ENCODE data around the gene C4orf33.
"Not testable (repeated sequence)": the region's sequence is repeated elsewhere in the genome, so short reads cannot be mapped to it uniquely, and the experiment has no call there.

C4orf33 gene, protein sequence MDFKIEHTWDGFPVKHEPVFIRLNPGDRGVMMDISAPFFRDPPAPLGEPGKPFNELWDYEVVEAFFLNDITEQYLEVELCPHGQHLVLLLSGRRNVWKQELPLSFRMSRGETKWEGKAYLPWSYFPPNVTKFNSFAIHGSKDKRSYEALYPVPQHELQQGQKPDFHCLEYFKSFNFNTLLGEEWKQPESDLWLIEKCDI

GRCh38 chr4:129095811-129096454 is at the start of gene C4orf33:
Gene C4orf33, plus strand, starts transcription at chr4:129096152. Its CDS starts 6,459 bp downstream, at chr4:129102611.
- peak; percentile 65 for DNase-seq (ENCODE audit: low read depth)

- no peak for DNase-seq (ENCODE audit: low read depth)
Measured at GRCh38 chr4:129059028-129059427, 36.9 kb upstream of the C4orf33 start.

GRCh38 chr4:129062580-129062979 is 33.4 kb upstream of the C4orf33 start:
- DNase-seq (ENCODE audit: low read depth) = no peak

GRCh38 chr4:129063640-129064039 is 32.3 kb upstream of the C4orf33 start:
- no peak for DNase-seq (ENCODE audit: low read depth)

- no peak for DNase-seq (ENCODE audit: low read depth)
Measured at GRCh38 chr4:129064717-129065116, 31.2 kb upstream of the C4orf33 start.

GRCh38 chr4:129069537-129069936 is 26.4 kb upstream of the C4orf33 start:
- not testable (repeated sequence) for DNase-seq (ENCODE audit: low read depth)

DNA sequence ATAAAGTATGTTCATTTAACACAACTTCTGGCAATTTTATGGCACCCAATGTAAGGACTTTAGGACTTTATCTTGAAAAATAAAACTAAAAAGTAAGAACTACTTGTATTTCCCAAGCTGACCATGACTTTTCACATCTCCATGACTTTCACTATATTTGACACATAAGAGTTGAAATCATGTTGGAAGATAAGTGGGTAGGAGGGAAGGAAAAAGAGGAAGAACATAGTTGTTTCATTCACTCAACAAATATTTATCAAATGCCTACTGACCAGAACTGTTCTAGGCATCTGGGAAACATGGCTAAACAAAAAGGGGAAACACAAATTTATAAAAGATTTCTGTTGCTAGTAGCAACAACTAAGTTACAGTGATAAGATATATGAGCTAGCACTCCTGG is 18.6 kb upstream of the C4orf33 start:
- no peak for DNase-seq (ENCODE audit: low read depth)

- DNase-seq (ENCODE audit: low read depth) = no peak
Measured at GRCh38 chr4:129080129-129080528, 15.8 kb upstream of the C4orf33 start.

DNA sequence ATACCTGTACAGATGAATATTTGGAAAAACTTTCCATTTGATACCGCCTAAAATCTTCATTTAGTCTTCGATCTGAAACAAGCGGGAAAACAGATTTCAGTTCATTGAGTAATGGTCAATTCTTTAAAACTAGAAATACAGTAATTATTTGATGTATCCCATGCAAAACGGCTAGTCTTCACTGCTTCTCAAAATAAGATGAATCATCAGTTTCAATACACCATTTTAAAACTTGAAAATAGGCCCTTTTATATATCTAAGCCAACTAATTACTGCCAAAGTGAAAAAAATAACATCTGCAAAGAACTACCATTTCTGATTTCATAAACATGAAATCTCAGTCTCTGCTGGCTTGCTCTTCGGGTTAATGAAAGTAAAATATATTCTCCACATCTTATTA is 13.7 kb upstream of the C4orf33 start:
- DNase-seq (ENCODE audit: low read depth) = no peak

DNA sequence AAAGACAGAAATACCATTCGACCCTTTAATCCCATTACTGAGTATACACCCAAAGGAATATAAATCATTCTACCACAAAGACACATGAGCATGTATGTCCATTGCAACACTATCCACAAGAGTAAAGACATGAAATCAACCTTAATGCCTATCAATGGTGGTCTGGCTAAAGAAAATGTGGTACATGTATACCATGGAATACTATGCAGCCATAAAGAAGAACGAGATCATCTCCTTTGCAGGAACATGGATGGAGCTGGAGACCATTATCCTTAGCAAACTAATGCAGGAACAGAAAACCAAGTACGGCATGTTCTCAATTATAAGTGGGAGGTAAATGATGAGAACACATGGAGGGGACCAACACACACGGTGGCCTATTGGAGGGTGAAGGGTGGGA is 10.5 kb upstream of the C4orf33 start:
- no peak for DNase-seq (ENCODE audit: low read depth)

DNA sequence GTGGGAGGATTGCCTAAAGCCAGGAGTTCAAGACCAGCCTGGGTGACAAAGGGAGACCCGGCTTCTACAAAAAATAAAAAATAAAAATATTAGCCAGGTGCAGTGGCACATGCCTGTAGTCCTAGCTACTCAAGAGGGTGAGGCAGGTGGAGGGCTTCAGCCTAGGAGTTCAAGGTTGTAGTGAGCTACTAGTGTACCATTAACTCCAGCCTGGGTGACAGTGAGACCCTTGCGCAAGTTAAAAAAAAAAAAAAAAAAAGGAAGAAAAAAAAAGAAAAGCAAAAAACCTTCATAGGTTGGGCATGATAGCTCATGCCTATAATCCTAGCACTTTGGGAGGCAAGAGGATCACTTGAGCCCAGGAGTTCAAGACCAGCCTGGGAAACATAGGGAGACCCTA is 8.4 kb upstream of the C4orf33 start:
- no peak for DNase-seq (ENCODE audit: low read depth)

DNA sequence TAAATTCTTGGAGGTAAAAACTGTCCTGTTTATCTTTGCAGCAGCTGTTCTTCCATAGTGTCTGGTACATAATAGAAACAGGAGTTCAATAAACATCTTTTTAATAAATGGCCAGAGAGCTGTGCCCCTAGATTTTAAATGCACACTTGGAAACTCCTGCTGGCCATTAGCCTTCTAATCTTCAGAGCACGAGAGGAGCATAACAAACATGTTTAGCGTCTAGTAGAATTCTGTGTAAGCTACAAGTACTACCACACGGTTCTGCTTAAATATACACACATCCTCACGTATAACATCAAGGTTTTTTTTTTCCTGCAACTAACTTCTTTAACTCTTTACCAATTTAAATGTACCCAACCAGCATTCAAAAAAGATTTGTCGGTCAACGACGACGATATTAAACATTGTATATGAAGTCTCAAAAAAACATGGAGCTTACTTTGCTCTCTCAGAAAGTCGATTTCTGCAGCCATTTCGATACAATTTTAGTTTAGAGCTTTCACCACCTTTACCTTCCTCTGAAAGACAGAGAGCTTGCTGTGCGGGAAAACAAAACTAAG is 3.2 kb upstream of the C4orf33 start:
- DNase-seq (ENCODE audit: low read depth) = no peak

DNA sequence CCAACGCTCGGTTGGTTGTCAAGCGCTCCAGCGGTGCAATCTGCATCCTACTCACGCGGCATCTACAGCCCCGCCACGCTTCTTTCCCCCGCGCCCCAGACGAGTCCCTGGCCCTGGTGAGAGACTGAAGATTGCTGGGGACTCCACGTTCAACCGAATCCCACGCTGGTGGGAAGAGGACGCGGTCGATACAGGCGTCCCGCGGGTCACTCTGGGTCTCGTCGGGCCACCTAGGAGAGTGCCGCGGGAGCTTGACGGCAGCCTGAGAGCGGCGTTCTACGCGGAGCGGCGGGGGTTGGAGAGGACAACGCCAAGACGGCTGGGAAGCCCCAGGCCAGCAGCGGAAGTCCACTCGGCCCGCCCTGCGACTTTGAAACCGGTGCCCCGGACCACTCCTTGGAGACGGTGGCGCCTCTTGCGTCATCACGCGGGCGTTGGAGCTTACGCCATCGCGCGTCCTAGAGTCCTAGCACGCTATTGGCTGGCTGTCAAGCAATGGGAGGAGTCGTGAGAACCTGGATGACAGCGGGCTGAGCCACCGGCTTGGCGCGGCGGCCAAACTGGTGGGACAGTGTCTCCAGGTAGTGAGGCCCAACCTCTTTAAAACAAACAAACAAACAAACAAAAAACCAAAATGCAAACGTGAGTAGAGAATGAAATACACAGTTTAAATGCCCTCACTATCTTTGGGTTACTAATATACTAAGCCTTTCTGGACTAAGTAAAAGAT is 2.6 kb upstream of the C4orf33 start, which contains the start of gene SCLT1:
TSS of gene SCLT1 (minus strand) at position 349 of the 730 bp plus-strand sequence. CDS start 436 bp downstream, outside the sequence.
- DNase-seq (ENCODE audit: low read depth) = peak; percentile 95

DNA sequence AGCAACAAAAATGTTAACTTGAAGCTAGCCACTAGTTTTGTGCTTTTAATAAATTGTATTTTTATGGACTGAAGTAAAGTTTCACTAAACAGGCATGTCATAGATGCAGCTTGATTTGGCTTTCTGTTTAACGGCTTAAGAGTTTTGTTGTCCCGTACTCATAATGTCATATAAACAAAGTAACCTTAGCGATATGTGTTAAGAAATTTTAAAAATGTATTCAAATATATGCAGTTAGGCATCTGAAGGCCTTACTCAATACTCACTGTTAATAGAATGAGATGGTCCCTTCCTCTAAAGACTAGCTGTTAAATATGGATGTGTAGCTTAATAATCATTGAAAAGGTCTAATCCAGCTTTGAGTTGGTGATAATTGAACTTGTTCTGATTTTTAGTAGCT is 1.6 kb upstream of the C4orf33 start:
- DNase-seq (ENCODE audit: low read depth) = no peak

DNA sequence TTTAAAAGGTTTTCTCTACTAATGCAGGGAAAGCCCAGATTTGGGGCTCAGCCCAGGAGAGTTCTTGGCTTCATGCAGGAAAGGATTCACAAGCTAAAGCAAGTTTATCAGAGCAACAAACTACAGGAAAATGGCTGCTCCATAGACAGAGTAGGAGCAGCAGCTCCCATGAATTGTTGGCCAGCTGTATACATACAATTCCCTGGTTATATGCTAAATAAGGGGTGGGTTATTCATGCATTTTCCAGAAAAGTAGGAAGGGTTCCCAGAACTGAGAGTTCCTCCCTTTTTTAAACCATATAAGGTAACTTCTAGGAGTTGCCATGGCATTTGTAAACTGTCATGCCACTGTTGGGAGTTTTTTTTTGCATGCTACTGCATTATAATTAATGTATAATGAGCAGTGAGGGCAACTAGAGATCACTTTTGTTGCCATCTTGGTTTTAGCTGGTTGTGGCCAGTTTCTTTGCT is 2.6 kb downstream of the C4orf33 start:
- no peak for DNase-seq (ENCODE audit: low read depth)

GRCh38 chr4:129109965-129110824 is 14.2 kb downstream of the C4orf33 start:
- DNase-seq (ENCODE audit: low read depth) = no peak

DNA sequence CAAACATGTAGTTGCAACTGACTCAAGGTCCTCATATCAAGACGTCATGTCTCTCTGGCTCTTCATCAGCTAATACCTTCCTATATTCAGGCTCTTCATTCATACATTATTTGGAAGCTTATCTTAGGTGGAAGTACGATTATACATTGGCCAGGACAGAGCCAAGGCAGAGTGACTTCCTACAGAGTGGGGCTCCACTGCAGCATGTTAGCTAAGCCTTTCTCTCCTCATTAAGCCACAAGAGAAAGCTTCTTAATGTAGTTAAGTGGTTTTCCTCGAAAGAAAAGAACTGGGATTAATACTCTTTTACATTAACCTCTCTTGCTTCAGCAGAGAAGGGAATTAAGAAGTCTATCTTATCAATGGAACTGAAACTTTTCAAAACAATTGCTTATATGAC is 15.0 kb downstream of the C4orf33 start:
- no peak for DNase-seq (ENCODE audit: low read depth)

GRCh38 chr4:129111919-129112318 is 16.0 kb downstream of the C4orf33 start:
- DNase-seq (ENCODE audit: low read depth) = no peak

- DNase-seq (ENCODE audit: low read depth) = no peak
Measured at GRCh38 chr4:129113434-129113833, 17.5 kb downstream of the C4orf33 start.

- no peak for DNase-seq (ENCODE audit: low read depth)
Measured at GRCh38 chr4:129113919-129114318, 18.0 kb downstream of the C4orf33 start.

GRCh38 chr4:129117705-129118104 is 21.8 kb downstream of the C4orf33 start:
- no peak for DNase-seq (ENCODE audit: low read depth)

- not testable (repeated sequence) for DNase-seq (ENCODE audit: low read depth)
Measured at GRCh38 chr4:129126614-129127013, 30.7 kb downstream of the C4orf33 start.
